ENCODE measurements around the gene CHST6. TPM values are rescaled to one million over a fixed set of nuclear protein-coding genes. Genes with fewer than 3 reads are reported as not detected.

CHST6 gene
- total and polyA plus RNA-seq, 9 of the 15 experiments (the other 6 are each of a cell fraction or from before 2014, with no cell fraction given), result 0.01 to 0.05 (median 0.02) TPM; not detected in 6

GRCh38 chr16:75423723-75424104 lies 71.5 kb downstream of the CHST6 start:
- Histone ChIP-seq H3K27me3 (ENCODE audit: control insufficient read depth in 2 of 2, insufficient read depth in 2 of 2, low read length in 2 of 2) (no peaks in the 10 kb centered on the region), H3K4me1 (replicated peaks in 1 of 2; ENCODE audit: control insufficient read depth in 2 of 2, insufficient read depth in 2 of 2, low read length in 2 of 2) (peaks cover 4 to 8% of the 10 kb centered on the region in 2 experiments; a peak in 4 of 5 replicates), H3K4me3 (no peak overlapping the region), H4K20me1 (replicated peaks; ENCODE audit: control insufficient read depth, insufficient read depth, low read length) (no peaks in the 10 kb centered on the region), H3K9me1 (ENCODE audit: control insufficient read depth, insufficient read depth, low read length) (no peaks in the 10 kb centered on the region), H3K36me3 (ENCODE audit: control insufficient read depth, insufficient read depth, low read length) (peaks cover 4% of the 10 kb centered on the region; the same call in 2 of the 3 replicates), H3K4me2 (ENCODE audit: insufficient read depth, low read length) (no peak overlapping the region), H2AFZ (ENCODE audit: low read depth, low read length) (no peak overlapping the region), H3K9ac (ENCODE audit: insufficient read depth in 1 of 2, low read depth in 2 of 2, low read length in 2 of 2) (no peak overlapping the region), H3K9me3 (replicated peaks; ENCODE audit: control insufficient read depth, insufficient read depth, low read depth, low read length) (no peaks in the 10 kb centered on the region), H3K79me2 (ENCODE audit: control insufficient read depth, insufficient read depth, low read length) (peaks cover 80% of the 10 kb centered on the region), H3K27ac (ENCODE audit: extremely low read depth, low read depth, low read length) (no peak overlapping the region)
- ATAC-seq, result no peak
- in situ Hi-C loops (cut with MboI) (no loop called here), intact Hi-C loops (cut with micrococcal nuclease) (loop anchor here (5.0 kb wide), 1 partner anchor 39 kb away; the partner anchor contains the start of gene TMEM170A)
- WGBS (ENCODE audit: insufficient coverage, low coverage, missing lambda C conversion rate), result 71% methylated on average over 4 of the region's 4 CpGs
- ChIA-PET POLR2A (interaction anchor here (1.0 kb wide), 1 partner anchor 10 kb away, joined by 3 read pairs; the partner anchor contains the start of gene CFDP1), CTCF (ENCODE audit: low intra/inter-chr PET ratio) (no interaction called here)
- TF ChIP-seq CCAR2 (IDR thresholded peaks at IDR 0.05; ENCODE audit: low read depth, low read length) (no peak), NCOA6 (IDR thresholded peaks at IDR 0.05) (no peak), ZFP91 (CRISPR knock-in tag; IDR thresholded peaks at IDR 0.05) (no peak), DMBX1 (CRISPR knock-in tag; IDR thresholded peaks at IDR 0.05; ENCODE audit: borderline replicate concordance) (no peak), ZBTB34 (CRISPR knock-in tag; IDR thresholded peaks at IDR 0.05) (no peak), MGA (IDR thresholded peaks at IDR 0.05) (no peak), NBN (IDR thresholded peaks at IDR 0.05; ENCODE audit: low read depth) (no peak)
- FAIRE-seq, result no peak
- no peak for DNase-seq (ENCODE audit: extremely low read depth in 1 of 4, low spot score in 3 of 4)
- BruUV-seq (replicated peaks), result no TSS peak

Measured in K562 (cell line).